AG04450 (cell line): ENCODE measurements around the gene DRC1. TPM values are rescaled to one million over a fixed set of nuclear protein-coding genes. Genes with fewer than 3 reads are reported as not detected.

Experiments
- CTCF ChIA-PET: fragments of 300-600, 350-600 bp; formaldehyde crosslinking; extraction: SDS; loops from one replicate; lab custom pipeline; 2022; ENCODE audit warnings: antibody characterized with exemption, inconsistent platforms; lab: Charles Lee
- POLR2A ChIA-PET: fragments of 350-600 bp; formaldehyde crosslinking; extraction: SDS; loops from one replicate; lab custom pipeline; 2021; ENCODE audit warnings: antibody characterized with exemption, inconsistent platforms; lab: Yijun Ruan, JAX
- DNase-seq: peaks from one replicate; pipeline ENCODE4 v3.0.0-alpha.2; 2011; ENCODE audit warnings: low read depth, low spot score
- H3K27ac ChIP-seq: one replicate; pipeline ENCODE4 v1.5.1; 2012; ENCODE audit warnings: low read depth, low read length, control low read depth
- H3K27me3 ChIP-seq: one replicate; pipeline ENCODE4 v1.6.0; 2012; ENCODE audit warnings: low read length; ENCODE audit not compliant: control insufficient read depth, insufficient read depth
- H3K4me3 ChIP-seq: 2 replicates; pipeline ENCODE4 v1.5.1; 2011; ENCODE audit warnings: mild to moderate bottlenecking, low read depth, low read length, control low read depth
- H3K9me3 ChIP-seq: 2 replicates; pipeline ENCODE4 v1.5.1; 2012; ENCODE audit warnings: low read length; ENCODE audit not compliant: control insufficient read depth, insufficient read depth
- CTCF ChIP-seq: IDR thresholded peaks from 2 replicates; pipeline ENCODE4 v1.5.1; 2011; ENCODE audit warnings: low read depth, low read length, control low read depth, inconsistent platforms
- polyA plus RNA-seq: library from polyadenylated mRNA; depleted of rRNA; stranded (reverse); fragments of >200 nt; gene quantifications from 2 replicates; pipeline ENCODE4 v1.2.3, GENCODE V29; 2011

The DRC1 gene
- polyA plus RNA-seq, 1 experiment, result not detected

- Histone ChIP-seq H3K9me3 (no peaks in the 10 kb centered on the region), H3K4me3 (no peak overlapping the region), H3K27me3 (peaks cover 11% of the 10 kb centered on the region), H3K27ac (no peak overlapping the region)
- ChIA-PET CTCF (interaction anchor here (0.7 kb wide), 1 partner anchor 503 kb away, joined by 3 read pairs; no protein-coding TSS in a partner anchor), POLR2A (no interaction called here)
- DNase-seq, result no peak
- TF ChIP-seq CTCF, result no peak
These were observed 77.5 kb downstream of the DRC1 start for GRCh38 chr2:26479131-26479788.

- Histone ChIP-seq H3K9me3 (no peaks in the 10 kb centered on the region), H3K27ac (no peak overlapping the region), H3K27me3 (peaks cover 18% of the 10 kb centered on the region), H3K4me3 (no peak overlapping the region)
- ChIA-PET CTCF (no interaction called here), POLR2A (no interaction called here)
- no peak for DNase-seq
- TF ChIP-seq CTCF, result no peak
These were observed 78.3 kb downstream of the DRC1 start for GRCh38 chr2:26479789-26480565.

GRCh38 chr2:26480566-26481423, 79.1 kb downstream of the DRC1 start:
- H3K27me3 ChIP-seq, result peaks cover 24% of the 10 kb centered on the region
- no peak overlapping the region for H3K4me3 ChIP-seq
- DNase-seq, result no peak
- ChIA-PET CTCF (no interaction called here), POLR2A (no interaction called here)
- H3K9me3 ChIP-seq, result no peaks in the 10 kb centered on the region
- TF ChIP-seq CTCF, result no peak
- no peak overlapping the region for H3K27ac ChIP-seq

- Histone ChIP-seq H3K9me3 (no peaks in the 10 kb centered on the region), H3K4me3 (no peak overlapping the region), H3K27ac (no peak overlapping the region), H3K27me3 (peaks cover 24% of the 10 kb centered on the region)
- DNase-seq, result no peak
- ChIA-PET CTCF (no interaction called here), POLR2A (no interaction called here)
- no peak for TF ChIP-seq CTCF
These were observed 80.0 kb downstream of the DRC1 start for GRCh38 chr2:26481706-26482105.
